Measurements from ENCODE around the gene OLFML1. TPM values are rescaled to one million over a fixed set of nuclear protein-coding genes. Genes with fewer than 3 reads are reported as not detected.

OLFML1 gene
- total RNA-seq, 4 donors from 2014 or later = 3.4 to 10.2 (median 7.6) TPM

DNA sequence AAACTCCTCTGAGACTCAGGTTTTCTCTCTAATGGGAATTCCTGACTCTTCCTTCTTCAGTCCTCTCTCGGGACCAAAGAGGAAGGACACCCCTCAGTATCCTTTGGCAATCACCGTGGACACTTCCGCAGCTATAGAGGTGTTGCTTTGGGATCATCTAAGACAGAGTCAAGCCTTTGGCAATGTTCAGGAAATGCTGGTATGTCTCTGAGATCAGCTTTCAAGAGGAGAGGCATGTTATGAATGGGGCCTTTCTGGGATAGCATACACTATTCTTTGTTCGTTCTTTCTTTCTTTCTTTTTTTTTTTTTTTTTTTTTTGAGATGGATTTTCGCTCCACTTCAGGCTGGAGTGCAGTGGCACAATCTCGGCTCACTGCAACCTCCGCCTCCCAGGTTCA, 14.2 kb upstream of the OLFML1 start:
- Histone ChIP-seq H3K4me3 (no peak overlapping the region), H3K9me3 (no peaks in the 10 kb centered on the region)
- 81 to 85% methylated on average over 2 to 4 of the region's 7 CpGs for WGBS, 2 donors (ENCODE audit: low coverage in 1 of 2)

DNA sequence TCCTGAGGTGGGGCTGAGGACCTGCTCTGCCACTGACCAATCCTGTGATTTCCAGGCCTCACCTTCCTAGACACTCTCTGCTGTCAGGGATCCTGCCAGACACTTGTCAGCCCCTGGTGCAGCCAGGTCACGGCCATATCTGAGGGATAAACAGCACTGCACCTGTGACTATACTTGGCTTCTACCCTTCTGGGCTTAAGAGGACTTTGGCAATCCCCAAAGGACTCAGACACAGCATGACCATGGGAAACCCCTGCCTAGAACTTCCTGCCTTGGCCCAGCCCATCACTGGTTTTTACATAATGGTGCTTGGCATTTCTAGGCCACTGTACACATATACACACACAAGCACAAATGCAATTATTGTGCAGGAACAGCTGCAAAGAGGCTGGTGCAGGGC, 11.6 kb upstream of the OLFML1 start:
- Histone ChIP-seq H3K27me3 (no peaks in the 10 kb centered on the region), H3K4me1 (no peaks in the 10 kb centered on the region), H3K9me3 (no peaks in the 10 kb centered on the region), H3K36me3 (no peaks in the 10 kb centered on the region), H3K27ac (no peak overlapping the region), H3K4me3 (no peak overlapping the region)
- TF ChIP-seq POLR2A (IDR thresholded peaks at IDR 0.05) = no peak
- no peak for TF ChIP-seq EP300 (IDR thresholded peaks at IDR 0.05)
- TF ChIP-seq, protein P1, sequence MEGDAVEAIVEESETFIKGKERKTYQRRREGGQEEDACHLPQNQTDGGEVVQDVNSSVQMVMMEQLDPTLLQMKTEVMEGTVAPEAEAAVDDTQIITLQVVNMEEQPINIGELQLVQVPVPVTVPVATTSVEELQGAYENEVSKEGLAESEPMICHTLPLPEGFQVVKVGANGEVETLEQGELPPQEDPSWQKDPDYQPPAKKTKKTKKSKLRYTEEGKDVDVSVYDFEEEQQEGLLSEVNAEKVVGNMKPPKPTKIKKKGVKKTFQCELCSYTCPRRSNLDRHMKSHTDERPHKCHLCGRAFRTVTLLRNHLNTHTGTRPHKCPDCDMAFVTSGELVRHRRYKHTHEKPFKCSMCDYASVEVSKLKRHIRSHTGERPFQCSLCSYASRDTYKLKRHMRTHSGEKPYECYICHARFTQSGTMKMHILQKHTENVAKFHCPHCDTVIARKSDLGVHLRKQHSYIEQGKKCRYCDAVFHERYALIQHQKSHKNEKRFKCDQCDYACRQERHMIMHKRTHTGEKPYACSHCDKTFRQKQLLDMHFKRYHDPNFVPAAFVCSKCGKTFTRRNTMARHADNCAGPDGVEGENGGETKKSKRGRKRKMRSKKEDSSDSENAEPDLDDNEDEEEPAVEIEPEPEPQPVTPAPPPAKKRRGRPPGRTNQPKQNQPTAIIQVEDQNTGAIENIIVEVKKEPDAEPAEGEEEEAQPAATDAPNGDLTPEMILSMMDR (IDR thresholded peaks at IDR 0.05) = no peak
- TF ChIP-seq POLR2AphosphoS5 (IDR thresholded peaks at IDR 0.05) = no peak
- no CpG with 5 or more reads among the region's 1 CpG for WGBS, 2 donors (ENCODE audit: low coverage in 1 of 2)
- ATAC-seq = no peak

More for the DNA sequence above, 14.2 kb upstream of the OLFML1 start:
- no peak overlapping the region for H3K27ac ChIP-seq
- no peaks in the 10 kb centered on the region for H3K36me3 ChIP-seq
- H3K27me3 ChIP-seq = no peaks in the 10 kb centered on the region
- no peak for TF ChIP-seq POLR2A (IDR thresholded peaks at IDR 0.05)
- no peak for TF ChIP-seq EP300 (IDR thresholded peaks at IDR 0.05)
- no peak for TF ChIP-seq POLR2AphosphoS5 (IDR thresholded peaks at IDR 0.05)
- TF ChIP-seq, protein P1 (IDR thresholded peaks at IDR 0.05) = no peak
- ATAC-seq = no peak
- H3K4me1 ChIP-seq = no peaks in the 10 kb centered on the region

DNA sequence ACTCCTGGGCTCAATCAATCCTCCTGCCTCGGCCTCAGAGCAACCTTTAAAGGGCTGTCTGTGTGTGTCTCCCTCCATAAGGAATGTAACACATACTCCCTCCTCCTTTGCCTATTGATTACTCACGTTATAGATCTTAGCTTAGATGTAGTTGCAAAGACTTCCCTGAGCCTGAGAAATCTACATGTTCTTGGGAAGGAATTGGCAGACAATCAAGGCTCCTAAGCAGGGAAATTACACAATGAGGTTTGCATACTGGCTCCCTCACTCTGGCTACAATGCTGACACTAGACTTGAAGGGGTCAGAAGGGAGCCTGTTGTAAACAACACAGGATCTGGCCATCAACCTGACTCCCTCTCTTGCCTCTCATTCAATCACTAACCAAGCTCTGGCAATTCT, 5.2 kb upstream of the OLFML1 start:
- 57 to 71% methylated on average over 1 to 2 of the region's 2 CpGs for WGBS, 2 donors (ENCODE audit: low coverage in 1 of 2)
- no peaks in the 10 kb centered on the region for H3K9me3 ChIP-seq
- no peaks in the 10 kb centered on the region for H3K27me3 ChIP-seq
- peaks cover 0 to 7% (median 0%) of the 10 kb centered on the region in 3 donors for H3K4me1 ChIP-seq
- H3K27ac ChIP-seq = no peak overlapping the region
- H3K4me3 ChIP-seq = no peak overlapping the region
- no peak for ATAC-seq
- H3K36me3 ChIP-seq = no peaks in the 10 kb centered on the region
- TF ChIP-seq EP300 (IDR thresholded peaks at IDR 0.05) (no peak), POLR2A (IDR thresholded peaks at IDR 0.05) (no peak), POLR2AphosphoS5 (IDR thresholded peaks at IDR 0.05) (no peak)

DNA sequence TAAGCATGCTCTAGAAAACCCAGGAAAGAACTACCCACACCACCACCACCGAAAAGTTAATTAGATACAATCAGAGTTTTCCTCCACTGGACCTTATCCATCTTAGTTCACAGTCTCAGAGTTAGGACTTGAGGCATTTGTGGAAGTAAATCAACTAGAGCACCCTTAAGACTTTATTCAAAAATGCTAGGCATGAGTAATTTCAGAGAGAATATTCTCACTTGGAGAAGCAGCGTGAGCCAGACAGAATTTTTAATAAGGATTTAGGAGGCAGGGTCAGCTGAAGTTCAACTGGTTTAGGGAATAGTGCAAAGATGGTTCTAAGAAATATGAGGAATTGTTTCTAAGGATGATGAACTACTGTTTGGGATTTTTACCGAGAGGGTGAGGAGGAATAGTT, 1.2 kb upstream of the OLFML1 start:
- H3K36me3 ChIP-seq = peaks cover 0 to 9% of the 10 kb centered on the region in 2 donors
- peaks cover 0 to 7% (median 0%) of the 10 kb centered on the region in 3 donors for H3K4me1 ChIP-seq
- WGBS, 2 donors (ENCODE audit: low coverage in 1 of 2) = 59 to 80% methylated on average over 2 to 3 of the region's 3 CpGs
- H3K27me3 ChIP-seq = no peaks in the 10 kb centered on the region
- H3K9me3 ChIP-seq = no peaks in the 10 kb centered on the region
- H3K4me3 ChIP-seq = no peak overlapping the region
- no peak for ATAC-seq
- TF ChIP-seq POLR2AphosphoS5 (IDR thresholded peaks at IDR 0.05) (no peak), EP300 (IDR thresholded peaks at IDR 0.05) (no peak), POLR2A (IDR thresholded peaks at IDR 0.05) (no peak)
- TF ChIP-seq, protein P1 (IDR thresholded peaks at IDR 0.05) = no peak
- H3K27ac ChIP-seq = peak overlapping the region in 1 of 4 donors; percentile 62

DNA sequence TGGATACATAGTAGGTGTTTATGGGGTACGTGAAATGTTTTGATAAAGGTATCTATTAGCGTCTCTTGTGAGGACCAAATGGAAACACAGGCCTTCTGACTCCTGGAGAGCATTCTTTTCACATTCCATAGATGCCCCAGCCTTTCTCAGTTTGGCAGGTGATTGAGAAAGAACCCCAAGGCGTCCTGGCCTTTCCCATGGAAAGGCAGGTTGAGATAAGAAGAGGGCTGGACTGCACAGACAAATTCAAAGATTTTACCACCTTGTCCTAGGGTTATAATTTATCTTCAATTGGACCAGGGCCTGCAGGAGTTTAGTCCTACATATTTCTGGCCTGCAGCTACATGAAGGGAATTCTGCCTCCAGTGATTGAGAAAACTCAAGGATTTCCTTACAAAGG, 661 bp upstream of the OLFML1 start:
- H3K4me3 ChIP-seq = no peak overlapping the region
- TF ChIP-seq, protein P1 (IDR thresholded peaks at IDR 0.05) = no peak
- TF ChIP-seq POLR2AphosphoS5 (IDR thresholded peaks at IDR 0.05) (no peak), EP300 (IDR thresholded peaks at IDR 0.05) (no peak), POLR2A (IDR thresholded peaks at IDR 0.05) (no peak)
- H3K9me3 ChIP-seq = no peaks in the 10 kb centered on the region
- H3K4me1 ChIP-seq = peaks cover 0 to 7% (median 0%) of the 10 kb centered on the region in 3 donors
- peak overlapping the region in 3 of 4 donors; percentile 62 to 72 (median 68) for H3K27ac ChIP-seq
- no peak for ATAC-seq
- WGBS, 2 donors (ENCODE audit: low coverage in 1 of 2) = 67 to 72% methylated on average over 3 of the region's 3 CpGs
- H3K36me3 ChIP-seq = peaks cover 0 to 9% of the 10 kb centered on the region in 2 donors
- H3K27me3 ChIP-seq = no peaks in the 10 kb centered on the region
